Hepatocyte (in vitro differentiated cells): Measurements from ENCODE around the gene PNMA1. TPM values are rescaled to one million over a fixed set of nuclear protein-coding genes. Genes with fewer than 3 reads are reported as not detected.

Experiments
- DNase-seq: peaks from one replicate; pipeline ENCODE4 v3.0.0-alpha.2; 2016; ENCODE audit warnings: low spot score
- H2AFZ ChIP-seq: fragments of 200-600 bp; sonication (generic); 2 replicates; pipeline ENCODE4 v1.6.0; 2016; ENCODE audit warnings: antibody characterized with exemption, mild to moderate bottlenecking
- H3K27ac ChIP-seq: fragments of 200-600 bp; sonication (generic); 2 replicates; pipeline ENCODE4 v1.5.1; 2016; ENCODE audit warnings: mild to moderate bottlenecking
- H3K27me3 ChIP-seq: fragments of 200-600 bp; sonication (generic); 2 replicates; pipeline ENCODE4 v1.6.1; 2016
- H3K36me3 ChIP-seq: fragments of 200-600 bp; sonication (generic); replicated peaks from 2 replicates; pipeline ENCODE4 v1.5.1; 2016; ENCODE audit warnings: low read depth; ENCODE audit not compliant: insufficient read depth
- H3K4me1 ChIP-seq: fragments of 200-600 bp; sonication (generic); 2 replicates; pipeline ENCODE4 v1.5.1; 2016; ENCODE audit warnings: mild to moderate bottlenecking, moderate library complexity; ENCODE audit not compliant: insufficient read depth
- H3K4me2 ChIP-seq: fragments of 200-600 bp; sonication (generic); 2 replicates; pipeline ENCODE4 v1.6.0; 2016
- H3K4me3 ChIP-seq: fragments of 200-600 bp; sonication (generic); 2 replicates; pipeline ENCODE4 v1.5.1; 2016; ENCODE audit warnings: mild to moderate bottlenecking
- H3K79me2 ChIP-seq: fragments of 200-600 bp; sonication (generic); 2 replicates; pipeline ENCODE4 v1.6.0; 2017; ENCODE audit warnings: mild to moderate bottlenecking
- H3K9me2 ChIP-seq: fragments of 200-600 bp; sonication (generic); replicated peaks from 2 replicates; pipeline ENCODE4 v1.6.0; 2017; ENCODE audit warnings: mild to moderate bottlenecking; ENCODE audit not compliant: insufficient read depth
- H3K9me3 ChIP-seq: fragments of 200-600 bp; sonication (generic); 2 replicates; pipeline ENCODE4 v1.5.1; 2016; ENCODE audit warnings: low read depth, mild to moderate bottlenecking
- H4K20me1 ChIP-seq: fragments of 200-600 bp; sonication (generic); 2 replicates; pipeline ENCODE4 v1.6.0; 2016; ENCODE audit warnings: mild to moderate bottlenecking; ENCODE audit not compliant: insufficient read depth, poor library complexity, severe bottlenecking
- CTCF ChIP-seq: fragments of 200-600 bp; sonication (generic); IDR thresholded peaks from 2 replicates; pipeline ENCODE4 v1.5.1; 2016; ENCODE audit warnings: antibody characterized with exemption, mild to moderate bottlenecking; ENCODE audit not compliant: poor library complexity
- EZH2 ChIP-seq: fragments of 200-600 bp; sonication (generic); IDR thresholded peaks from 2 replicates; pipeline ENCODE4 v1.6.1; 2016; ENCODE audit warnings: antibody characterized with exemption, mild to moderate bottlenecking, borderline replicate concordance
- EZH2phosphoT487 ChIP-seq: fragments of 200-600 bp; sonication (generic); IDR thresholded peaks from one replicate; pipeline ENCODE4 v1.6.1; 2018; ENCODE audit warnings: antibody characterized with exemption, mild to moderate bottlenecking, low read depth, moderate library complexity; ENCODE audit not compliant: unreplicated experiment, severe bottlenecking
- WGBS: methylation state at CpG from one replicate; pipeline ENCODE4 v1.1.6; 2016; ENCODE audit warnings: low lambda C conversion rate; ENCODE audit errors: missing lambda C conversion rate; 5-methylcytosine and 5-hydroxymethylcytosine counted together
- polyA plus RNA-seq: library from polyadenylated mRNA; unstranded; fragments of >200 nt; fragmentation: Nextera tagmentation; extraction: Ambion mirVana; gene quantifications from 2 replicates; pipeline ENCODE4 v1.2.1, GENCODE V29; 2016
- total RNA-seq: library from RNA; depleted of rRNA; stranded (reverse); fragments of >200 nt; gene quantifications from 2 replicates; pipeline ENCODE4 v1.2.3, GENCODE V29; 2014

The PNMA1 gene
- total and polyA plus RNA-seq, 2 experiments from 2014 or later = 27.3 to 45.7 TPM

- peak overlapping the region; percentile 99 for H3K27ac ChIP-seq
- H3K4me1 ChIP-seq = peaks cover 61% of the 10 kb centered on the region
- H3K9me2 ChIP-seq = no peaks in the 10 kb centered on the region
- TF ChIP-seq EZH2 = no peak
- no peak for TF ChIP-seq CTCF
- no peak for TF ChIP-seq EZH2phosphoT487
- no peaks in the 10 kb centered on the region for H3K36me3 ChIP-seq
- WGBS = 65% methylated on average over 2 of the region's 2 CpGs
- no peaks in the 10 kb centered on the region for H3K27me3 ChIP-seq
- no peak overlapping the region for H2AFZ ChIP-seq
- no peak overlapping the region for H3K4me3 ChIP-seq
- peaks cover 86% of the 10 kb centered on the region for H3K79me2 ChIP-seq
- DNase-seq = no peak
- no peak overlapping the region for H3K4me2 ChIP-seq
- H3K9me3 ChIP-seq = no peaks in the 10 kb centered on the region
- H4K20me1 ChIP-seq = peaks cover 32% of the 10 kb centered on the region
Measured at GRCh38 chr14:73761618-73762355, 47.6 kb upstream of the PNMA1 start.

- Histone ChIP-seq H3K9me2 (no peaks in the 10 kb centered on the region), H3K4me3 (no peak overlapping the region), H3K79me2 (peaks cover 86% of the 10 kb centered on the region), H3K4me2 (peak overlapping the region; percentile 73), H4K20me1 (peaks cover 34% of the 10 kb centered on the region), H2AFZ (no peak overlapping the region), H3K36me3 (no peaks in the 10 kb centered on the region), H3K9me3 (no peaks in the 10 kb centered on the region), H3K27ac (peak overlapping the region; percentile 99), H3K27me3 (no peaks in the 10 kb centered on the region), H3K4me1 (peaks cover 69% of the 10 kb centered on the region)
- no peak for DNase-seq
- no peak for TF ChIP-seq EZH2
- no peak for TF ChIP-seq CTCF
- TF ChIP-seq EZH2phosphoT487 = no peak
- 57% methylated on average over 13 of the region's 13 CpGs for WGBS
Measured at GRCh38 chr14:73760598-73761586, 46.7 kb upstream of the PNMA1 start.

- peak overlapping the region; percentile 99 for H3K27ac ChIP-seq
- under 1% methylated on average over 71 of the region's 93 CpGs for WGBS
- H3K79me2 ChIP-seq = peaks cover 86% of the 10 kb centered on the region
- H3K9me3 ChIP-seq = no peaks in the 10 kb centered on the region
- H3K9me2 ChIP-seq = no peaks in the 10 kb centered on the region
- H3K4me3 ChIP-seq = peak overlapping the region; percentile 50
- no peaks in the 10 kb centered on the region for H3K36me3 ChIP-seq
- H3K4me1 ChIP-seq = peaks cover 73% of the 10 kb centered on the region
- H3K4me2 ChIP-seq = peak overlapping the region; percentile 77
- DNase-seq = peak; percentile 99
- H2AFZ ChIP-seq = no peak overlapping the region
- peaks cover 43% of the 10 kb centered on the region for H4K20me1 ChIP-seq
- no peaks in the 10 kb centered on the region for H3K27me3 ChIP-seq
- no peak for TF ChIP-seq CTCF
- TF ChIP-seq EZH2phosphoT487 = no peak
- TF ChIP-seq EZH2 = no peak
Measured at GRCh38 chr14:73759714-73760597, 45.8 kb upstream of the PNMA1 start.
